GM12878 (cell line): ENCODE measurements around the gene LVRN. TPM values are rescaled to one million over a fixed set of nuclear protein-coding genes. Genes with fewer than 3 reads are reported as not detected.

Source experiments
- ATAC-seq: fragments of 200-7000 bp; cut with Tn5 transposase; 3 replicates; pipeline ENCODE4 v1.9.1; 2020; ENCODE audit warnings: mild to moderate bottlenecking, moderate library complexity
- BruUV-seq: library from RNA; stranded (reverse); fragments of 400-500 nt; replicated peaks from 2 replicates; lab custom pipeline; 2021; lab: Mats Ljungman, UMichigan
- CTCF ChIA-PET: fragments of 300-600 bp; sonication (Branson Sonifier 250); formaldehyde crosslinking; extraction: SDS; loops from one replicate; lab custom pipeline; 2021; ENCODE audit warnings: inconsistent platforms; lab: Yijun Ruan, JAX
- POLR2A ChIA-PET: fragments of 350-600 bp; formaldehyde crosslinking; extraction: SDS; loops from one replicate; lab custom pipeline; 2021; ENCODE audit warnings: inconsistent platforms; lab: Charles Lee
- RAD21 ChIA-PET: fragments of 300-600 bp; sonication (Branson Sonifier 250); formaldehyde crosslinking; loops from one replicate; lab custom pipeline; 2023; ENCODE audit warnings: antibody characterized with exemption; ENCODE audit not compliant: unreplicated experiment; lab: Charles Lee
- SMC1A ChIA-PET: fragments of 300-600 bp; sonication (Branson Sonifier 250); formaldehyde crosslinking; loops from one replicate; lab custom pipeline; 2023; ENCODE audit not compliant: unreplicated experiment, uncharacterized antibody; lab: Charles Lee
- DNase-seq: peaks from one replicate; pipeline ENCODE4 v3.0.0-alpha.2; 2011; ENCODE audit warnings: low read depth, low spot score
- FAIRE-seq: peaks from 3 replicates; lab custom pipeline; 2011; peaks lifted over from hg19 to GRCh38; lab: Jason Lieb, UNC
- H2AFZ ChIP-seq: 2 replicates; pipeline ENCODE4 v1.6.0; 2011; ENCODE audit warnings: low read depth, low read length, control low read depth; ENCODE audit not compliant: control insufficient read depth
- H3K27ac ChIP-seq: 2 replicates; pipeline ENCODE4 v1.5.1; 2011; ENCODE audit warnings: control low read depth; ENCODE audit not compliant: control insufficient read depth, insufficient read depth
- H3K27me3 ChIP-seq, 2 experiments: replicated peaks in 1 of 2; 2 replicates each; pipeline versions ENCODE4 v1.6.0 to v1.6.1; 2011; ENCODE audit warnings: low read length in 1 of 2; ENCODE audit not compliant: control insufficient read depth in 2 of 2, insufficient read depth in 2 of 2
- H3K36me3 ChIP-seq, 2 experiments: 2 replicates each; pipeline ENCODE4 v1.5.1; 2011; ENCODE audit warnings: low read length in 1 of 2; ENCODE audit not compliant: control insufficient read depth in 2 of 2, insufficient read depth in 2 of 2
- H3K4me1 ChIP-seq: 2 replicates; pipeline ENCODE4 v1.6.1; 2011; ENCODE audit warnings: mild to moderate bottlenecking, low read length, moderate library complexity, mixed read lengths; ENCODE audit not compliant: control insufficient read depth, insufficient read depth
- H3K4me2 ChIP-seq: 2 replicates; pipeline ENCODE4 v1.6.0; 2011; ENCODE audit warnings: control low read depth; ENCODE audit not compliant: control insufficient read depth, insufficient read depth
- H3K4me3 ChIP-seq: fragments of 200-600 bp; sonication (generic); 2 replicates; pipeline ENCODE4 v1.5.1; 2016
- H3K79me2 ChIP-seq: 2 replicates; pipeline ENCODE4 v1.6.0; 2011; ENCODE audit warnings: low read length; ENCODE audit not compliant: control insufficient read depth, insufficient read depth
- H3K9ac ChIP-seq: 2 replicates; pipeline ENCODE4 v1.8.0; 2011; ENCODE audit warnings: low read length, control low read depth, mixed read lengths; ENCODE audit not compliant: control insufficient read depth, insufficient read depth
- H3K9me3 ChIP-seq: replicated peaks from 3 replicates; pipeline ENCODE4 v1.5.1; 2011; ENCODE audit warnings: mild to moderate bottlenecking, low read length; ENCODE audit not compliant: control insufficient read depth, insufficient read depth
- H4K20me1 ChIP-seq: 2 replicates; pipeline ENCODE4 v1.6.0; 2011; ENCODE audit not compliant: control insufficient read depth, insufficient read depth
- BACH1 ChIP-seq: fragments of 450-650 bp; IDR thresholded peaks from 2 replicates; pipeline ENCODE4 v1.6.1; 2017; ENCODE audit warnings: mild to moderate bottlenecking, borderline replicate concordance
- BMI1 ChIP-seq: fragments of 450-650 bp; IDR thresholded peaks from 2 replicates; pipeline ENCODE4 v1.6.1; 2016; ENCODE audit warnings: mild to moderate bottlenecking, moderate library complexity, borderline replicate concordance
- CEBPB ChIP-seq, 2 experiments: fragments of 150-350 bp in 1 of 2; IDR thresholded peaks; 2 replicates each; pipeline ENCODE4 v1.6.1; 2012 to 2014; ENCODE audit warnings: low read depth in 2 of 2, low read length in 2 of 2, borderline replicate concordance in 1 of 2, inconsistent platforms in 1 of 2
- CHD2 ChIP-seq: IDR thresholded peaks from 2 replicates; pipeline ENCODE4 v1.6.1; 2011; ENCODE audit warnings: low read depth, low read length, improper control_type of control experiment, borderline replicate concordance
- FOS ChIP-seq: IDR thresholded peaks from 3 replicates; pipeline ENCODE4 v1.6.1; 2011; ENCODE audit warnings: borderline replicate concordance; ENCODE audit not compliant: insufficient read length; ENCODE audit errors: extremely low read depth
- NBN ChIP-seq: fragments of 450-650 bp; IDR thresholded peaks from 2 replicates; pipeline ENCODE4 v1.6.1; 2016
- NFYA ChIP-seq: IDR thresholded peaks from 2 replicates; pipeline ENCODE4 v1.6.1; 2011; ENCODE audit warnings: low read depth, mild to moderate bottlenecking, low read length, improper control_type of control experiment, borderline replicate concordance
- NR2F1 ChIP-seq: fragments of 450-650 bp; conservative IDR thresholded peaks from 2 replicates; pipeline ENCODE4 v1.6.1; 2017; ENCODE audit warnings: mild to moderate bottlenecking
- RAD51 ChIP-seq: fragments of 450-650 bp; IDR thresholded peaks from 2 replicates; pipeline ENCODE4 v1.6.1; 2016; ENCODE audit warnings: moderate library complexity, mild to moderate bottlenecking, inconsistent platforms
- SIN3A ChIP-seq: IDR thresholded peaks from 2 replicates; pipeline ENCODE4 v1.6.1; 2012; ENCODE audit warnings: low read depth, low read length, improper control_type of control experiment
- SPI1 ChIP-seq: IDR thresholded peaks from 2 replicates; pipeline ENCODE4 v1.6.1; 2011; ENCODE audit warnings: low read depth, mild to moderate bottlenecking, low read length, moderate library complexity, borderline replicate concordance; ENCODE audit not compliant: insufficient read depth
- STAT1 ChIP-seq: fragments of 450-650 bp; conservative IDR thresholded peaks from 2 replicates; pipeline ENCODE4 v1.6.1; 2014; ENCODE audit warnings: antibody characterized with exemption, mild to moderate bottlenecking
- TCF12 ChIP-seq: IDR thresholded peaks from 2 replicates; pipeline ENCODE4 v1.6.1; 2011; ENCODE audit warnings: low read depth, mild to moderate bottlenecking, low read length
- ZBED1 ChIP-seq: IDR thresholded peaks from 2 replicates; pipeline ENCODE4 v1.6.1; 2016; ENCODE audit warnings: borderline replicate concordance
- WGBS: methylation state at CpG from one replicate; pipeline ENCODE4 v1.1.6; 2016; ENCODE audit warnings: low lambda C conversion rate; ENCODE audit not compliant: insufficient replicate concordance, insufficient coverage; ENCODE audit errors: missing lambda C conversion rate; 5-methylcytosine and 5-hydroxymethylcytosine counted together
- in situ Hi-C: fragments of 300-500 bp; cut with MboI; formaldehyde crosslinking; loops from 9 replicates; pipeline ENCODE4 v1.14.3; 2018; ENCODE audit warnings: mixed read lengths
- intact Hi-C: fragments of 100-400 bp; cut with micrococcal nuclease; formaldehyde crosslinking; loops from one replicate; pipeline ENCODE4 v1.14.2; 2022; ENCODE audit not compliant: unreplicated experiment
- polyA plus RNA-seq, 11 experiments: library from polyadenylated mRNA; depleted of rRNA in 4 of 11; unstranded in 6 of 11; stranded (reverse) in 5 of 11; fragments of >200 nt; fragmentation: Nextera tagmentation in 4 of 11; fragmentation: Illumina TruSeq in 1 of 11; extraction: Ambion mirVana in 4 of 11; extraction: Trizol in 1 of 11; gene quantifications; 1 replicate in 1 of 11; 2 replicates in 10 of 11; pipeline versions ENCODE4 v1.2.1 to v1.2.3, GENCODE V29; 2011 to 2016; ENCODE audit warnings: inconsistent platforms in 2 of 11, missing spikeins in 2 of 11, low read depth in 1 of 11
- total RNA-seq, 4 experiments: library from RNA; depleted of rRNA in 3 of 4; stranded (reverse); fragments of >200 nt in 3 of 4; fragmentation: Illumina TruSeq in 1 of 4; extraction: Trizol in 1 of 4; gene quantifications; 2 replicates each; pipeline versions ENCODE4 v1.2.1 to v1.2.3, GENCODE V29; 2013 to 2021
- TF ChIP-seq, protein P1 (sequence below): fragments of 150-350 bp; IDR thresholded peaks from 2 replicates; pipeline ENCODE4 v1.6.1; 2016; ENCODE audit warnings: low read depth, low read length
- TF ChIP-seq, protein P2 (sequence below), 3 experiments: IDR thresholded peaks in 2 of 3; conservative IDR thresholded peaks in 1 of 3; 2 replicates each; pipeline ENCODE4 v1.5.1; 2011; ENCODE audit warnings: low read depth in 3 of 3, low read length in 3 of 3, mild to moderate bottlenecking in 3 of 3, control low read depth in 2 of 3, moderate library complexity in 2 of 3, inconsistent platforms in 1 of 3, mixed read lengths in 1 of 3; ENCODE audit not compliant: control insufficient read depth in 2 of 3, insufficient read depth in 1 of 3; ENCODE audit errors: extremely low read depth in 1 of 3
- TF ChIP-seq, protein P3 (sequence below): IDR thresholded peaks from 2 replicates; pipeline ENCODE4 v1.6.1; 2012; ENCODE audit warnings: low read depth, low read length, improper control_type of control experiment
- TF ChIP-seq, protein P4 (sequence below): IDR thresholded peaks from 2 replicates; pipeline ENCODE4 v1.6.1; 2012; ENCODE audit warnings: low read depth, low read length, improper control_type of control experiment
- TF ChIP-seq, protein P5 (sequence below): IDR thresholded peaks from 2 replicates; pipeline ENCODE4 v1.6.1; 2012; ENCODE audit warnings: low read depth, low read length, improper control_type of control experiment

Gene LVRN
- total and polyA plus RNA-seq, 10 of the 15 experiments (the other 5 are each of a cell fraction or from before 2014, with no cell fraction given) = 0.04 to 0.87 (median 0.11) TPM; not detected in 4

DNA sequence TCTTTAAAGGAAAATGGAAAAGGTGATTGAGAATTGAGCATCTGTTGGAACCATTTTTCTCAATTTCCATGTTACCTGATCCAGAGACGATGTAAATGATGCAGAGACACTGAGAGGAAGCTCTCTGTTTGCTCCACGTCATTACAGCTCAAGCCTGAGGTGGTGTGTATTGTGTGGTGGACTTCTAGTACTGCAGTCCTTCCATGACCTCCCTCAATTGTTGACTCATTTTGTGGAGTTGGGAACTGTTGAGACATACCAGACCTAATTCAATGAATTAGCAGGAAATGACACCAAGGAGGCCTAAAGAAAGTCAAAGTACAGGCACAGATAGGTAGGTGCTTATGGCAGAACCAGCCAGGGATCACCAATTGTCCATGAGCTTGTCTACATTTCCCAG is 15.6 kb upstream of the LVRN start:
- Histone ChIP-seq H3K79me2 (no peaks in the 10 kb centered on the region), H3K27ac (no peak overlapping the region), H3K4me3 (no peak overlapping the region), H3K9ac (no peak overlapping the region), H3K4me1 (no peaks in the 10 kb centered on the region), H3K27me3 (no peaks in the 10 kb centered on the region; a peak in 1 of 4 replicates), H3K36me3 (no peaks in the 10 kb centered on the region), H3K4me2 (no peak overlapping the region), H2AFZ (no peak overlapping the region), H4K20me1 (no peaks in the 10 kb centered on the region), H3K9me3 (no peaks in the 10 kb centered on the region)
- FAIRE-seq (no peak), DNase-seq (no peak), ATAC-seq (no peak)
- ChIA-PET RAD21 (no interaction called here), SMC1A (no interaction called here), CTCF (no interaction called here), POLR2A (no interaction called here)
- in situ Hi-C loops = no loop called here
- 0% methylated on average over 2 of the region's 2 CpGs for WGBS
- intact Hi-C loops = no loop called here
- BruUV-seq = no TSS peak
- TF ChIP-seq, protein P1, sequence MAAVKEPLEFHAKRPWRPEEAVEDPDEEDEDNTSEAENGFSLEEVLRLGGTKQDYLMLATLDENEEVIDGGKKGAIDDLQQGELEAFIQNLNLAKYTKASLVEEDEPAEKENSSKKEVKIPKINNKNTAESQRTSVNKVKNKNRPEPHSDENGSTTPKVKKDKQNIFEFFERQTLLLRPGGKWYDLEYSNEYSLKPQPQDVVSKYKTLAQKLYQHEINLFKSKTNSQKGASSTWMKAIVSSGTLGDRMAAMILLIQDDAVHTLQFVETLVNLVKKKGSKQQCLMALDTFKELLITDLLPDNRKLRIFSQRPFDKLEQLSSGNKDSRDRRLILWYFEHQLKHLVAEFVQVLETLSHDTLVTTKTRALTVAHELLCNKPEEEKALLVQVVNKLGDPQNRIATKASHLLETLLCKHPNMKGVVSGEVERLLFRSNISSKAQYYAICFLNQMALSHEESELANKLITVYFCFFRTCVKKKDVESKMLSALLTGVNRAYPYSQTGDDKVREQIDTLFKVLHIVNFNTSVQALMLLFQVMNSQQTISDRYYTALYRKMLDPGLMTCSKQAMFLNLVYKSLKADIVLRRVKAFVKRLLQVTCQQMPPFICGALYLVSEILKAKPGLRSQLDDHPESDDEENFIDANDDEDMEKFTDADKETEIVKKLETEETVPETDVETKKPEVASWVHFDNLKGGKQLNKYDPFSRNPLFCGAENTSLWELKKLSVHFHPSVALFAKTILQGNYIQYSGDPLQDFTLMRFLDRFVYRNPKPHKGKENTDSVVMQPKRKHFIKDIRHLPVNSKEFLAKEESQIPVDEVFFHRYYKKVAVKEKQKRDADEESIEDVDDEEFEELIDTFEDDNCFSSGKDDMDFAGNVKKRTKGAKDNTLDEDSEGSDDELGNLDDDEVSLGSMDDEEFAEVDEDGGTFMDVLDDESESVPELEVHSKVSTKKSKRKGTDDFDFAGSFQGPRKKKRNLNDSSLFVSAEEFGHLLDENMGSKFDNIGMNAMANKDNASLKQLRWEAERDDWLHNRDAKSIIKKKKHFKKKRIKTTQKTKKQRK = no peak
- no peak for TF ChIP-seq RAD51
- no peak for TF ChIP-seq STAT1
- TF ChIP-seq SPI1 = no peak
- TF ChIP-seq, protein P2, sequence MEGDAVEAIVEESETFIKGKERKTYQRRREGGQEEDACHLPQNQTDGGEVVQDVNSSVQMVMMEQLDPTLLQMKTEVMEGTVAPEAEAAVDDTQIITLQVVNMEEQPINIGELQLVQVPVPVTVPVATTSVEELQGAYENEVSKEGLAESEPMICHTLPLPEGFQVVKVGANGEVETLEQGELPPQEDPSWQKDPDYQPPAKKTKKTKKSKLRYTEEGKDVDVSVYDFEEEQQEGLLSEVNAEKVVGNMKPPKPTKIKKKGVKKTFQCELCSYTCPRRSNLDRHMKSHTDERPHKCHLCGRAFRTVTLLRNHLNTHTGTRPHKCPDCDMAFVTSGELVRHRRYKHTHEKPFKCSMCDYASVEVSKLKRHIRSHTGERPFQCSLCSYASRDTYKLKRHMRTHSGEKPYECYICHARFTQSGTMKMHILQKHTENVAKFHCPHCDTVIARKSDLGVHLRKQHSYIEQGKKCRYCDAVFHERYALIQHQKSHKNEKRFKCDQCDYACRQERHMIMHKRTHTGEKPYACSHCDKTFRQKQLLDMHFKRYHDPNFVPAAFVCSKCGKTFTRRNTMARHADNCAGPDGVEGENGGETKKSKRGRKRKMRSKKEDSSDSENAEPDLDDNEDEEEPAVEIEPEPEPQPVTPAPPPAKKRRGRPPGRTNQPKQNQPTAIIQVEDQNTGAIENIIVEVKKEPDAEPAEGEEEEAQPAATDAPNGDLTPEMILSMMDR (IDR thresholded peaks at IDR 0.05 in 2 of 3, conservative IDR thresholded peaks at IDR 0.05 in 1 of 3; ENCODE audit: control insufficient read depth in 2 of 3, extremely low read depth in 1 of 3, insufficient read depth in 1 of 3, low read depth in 3 of 3, low read length in 3 of 3) = no peak
- TF ChIP-seq SIN3A = no peak
- no peak for TF ChIP-seq BMI1
- TF ChIP-seq ZBED1 = no peak
- TF ChIP-seq FOS = no peak
- TF ChIP-seq, protein P3, sequence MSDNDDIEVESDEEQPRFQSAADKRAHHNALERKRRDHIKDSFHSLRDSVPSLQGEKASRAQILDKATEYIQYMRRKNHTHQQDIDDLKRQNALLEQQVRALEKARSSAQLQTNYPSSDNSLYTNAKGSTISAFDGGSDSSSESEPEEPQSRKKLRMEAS = no peak
- no peak for TF ChIP-seq CEBPB (IDR thresholded peaks at IDR 0.05; ENCODE audit: borderline replicate concordance in 1 of 2, low read depth in 2 of 2, low read length in 2 of 2)
- TF ChIP-seq BACH1 = no peak
- no peak for TF ChIP-seq TCF12
- TF ChIP-seq, protein P4, sequence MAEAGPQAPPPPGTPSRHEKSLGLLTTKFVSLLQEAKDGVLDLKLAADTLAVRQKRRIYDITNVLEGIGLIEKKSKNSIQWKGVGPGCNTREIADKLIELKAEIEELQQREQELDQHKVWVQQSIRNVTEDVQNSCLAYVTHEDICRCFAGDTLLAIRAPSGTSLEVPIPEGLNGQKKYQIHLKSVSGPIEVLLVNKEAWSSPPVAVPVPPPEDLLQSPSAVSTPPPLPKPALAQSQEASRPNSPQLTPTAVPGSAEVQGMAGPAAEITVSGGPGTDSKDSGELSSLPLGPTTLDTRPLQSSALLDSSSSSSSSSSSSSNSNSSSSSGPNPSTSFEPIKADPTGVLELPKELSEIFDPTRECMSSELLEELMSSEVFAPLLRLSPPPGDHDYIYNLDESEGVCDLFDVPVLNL = no peak
- TF ChIP-seq NBN = no peak
- no peak for TF ChIP-seq NFYA
- TF ChIP-seq, protein P5, sequence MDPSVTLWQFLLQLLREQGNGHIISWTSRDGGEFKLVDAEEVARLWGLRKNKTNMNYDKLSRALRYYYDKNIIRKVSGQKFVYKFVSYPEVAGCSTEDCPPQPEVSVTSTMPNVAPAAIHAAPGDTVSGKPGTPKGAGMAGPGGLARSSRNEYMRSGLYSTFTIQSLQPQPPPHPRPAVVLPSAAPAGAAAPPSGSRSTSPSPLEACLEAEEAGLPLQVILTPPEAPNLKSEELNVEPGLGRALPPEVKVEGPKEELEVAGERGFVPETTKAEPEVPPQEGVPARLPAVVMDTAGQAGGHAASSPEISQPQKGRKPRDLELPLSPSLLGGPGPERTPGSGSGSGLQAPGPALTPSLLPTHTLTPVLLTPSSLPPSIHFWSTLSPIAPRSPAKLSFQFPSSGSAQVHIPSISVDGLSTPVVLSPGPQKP = no peak
- TF ChIP-seq NR2F1 = no peak
- TF ChIP-seq CHD2 = no peak
